GM12801 (cell line): Measurements from ENCODE around the gene KLHL25.

Experiments used
- CTCF ChIP-seq: IDR thresholded peaks from one replicate; pipeline ENCODE4 v1.5.1; 2011; ENCODE audit warnings: control low read depth; ENCODE audit not compliant: insufficient read length; ENCODE audit errors: extremely low read depth

The KLHL25 gene

DNA sequence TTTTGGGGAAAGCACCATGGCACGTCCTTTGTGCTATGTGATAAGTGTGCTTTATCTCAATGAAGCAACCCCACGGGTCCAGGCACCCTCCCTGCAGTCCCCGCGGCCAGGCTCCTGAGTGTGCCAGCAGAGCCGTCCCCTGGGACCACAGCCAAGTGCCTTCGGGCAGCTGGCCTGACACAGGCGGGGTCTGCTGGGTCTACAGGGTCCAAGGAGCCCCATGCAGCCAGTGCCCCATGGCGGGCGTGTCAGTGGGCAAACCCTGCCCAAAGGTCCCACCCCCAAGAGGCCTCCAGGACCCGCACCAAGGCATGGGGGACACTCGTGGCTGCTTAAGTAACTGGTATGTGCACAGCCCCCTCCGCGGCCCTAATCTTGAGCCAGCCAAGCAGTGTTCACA is 35.3 kb downstream of the KLHL25 start:
- TF ChIP-seq CTCF = no peak

DNA sequence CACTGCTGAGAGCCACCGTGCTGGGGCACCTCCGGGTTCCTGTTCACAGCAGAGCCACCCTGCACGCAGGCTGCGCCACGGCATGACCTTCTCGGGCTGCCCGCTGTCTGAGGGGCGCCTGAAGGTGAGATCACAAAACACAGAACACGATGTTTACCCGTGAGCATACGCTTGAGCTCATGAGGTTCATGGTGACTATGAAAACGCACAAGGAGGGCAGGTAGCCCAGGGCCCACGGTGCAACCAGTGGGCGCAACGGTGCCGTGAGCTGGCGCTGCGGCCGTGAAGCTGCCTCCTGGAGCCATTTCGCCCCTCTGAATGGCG is 36.1 kb downstream of the KLHL25 start:
- no peak for TF ChIP-seq CTCF

GRCh38 chr15:85757939-85758654 is 36.6 kb downstream of the KLHL25 start:
- no peak for TF ChIP-seq CTCF

- TF ChIP-seq CTCF = no peak
Observed at GRCh38 chr15:85757073-85757938, 37.4 kb downstream of the KLHL25 start.

DNA sequence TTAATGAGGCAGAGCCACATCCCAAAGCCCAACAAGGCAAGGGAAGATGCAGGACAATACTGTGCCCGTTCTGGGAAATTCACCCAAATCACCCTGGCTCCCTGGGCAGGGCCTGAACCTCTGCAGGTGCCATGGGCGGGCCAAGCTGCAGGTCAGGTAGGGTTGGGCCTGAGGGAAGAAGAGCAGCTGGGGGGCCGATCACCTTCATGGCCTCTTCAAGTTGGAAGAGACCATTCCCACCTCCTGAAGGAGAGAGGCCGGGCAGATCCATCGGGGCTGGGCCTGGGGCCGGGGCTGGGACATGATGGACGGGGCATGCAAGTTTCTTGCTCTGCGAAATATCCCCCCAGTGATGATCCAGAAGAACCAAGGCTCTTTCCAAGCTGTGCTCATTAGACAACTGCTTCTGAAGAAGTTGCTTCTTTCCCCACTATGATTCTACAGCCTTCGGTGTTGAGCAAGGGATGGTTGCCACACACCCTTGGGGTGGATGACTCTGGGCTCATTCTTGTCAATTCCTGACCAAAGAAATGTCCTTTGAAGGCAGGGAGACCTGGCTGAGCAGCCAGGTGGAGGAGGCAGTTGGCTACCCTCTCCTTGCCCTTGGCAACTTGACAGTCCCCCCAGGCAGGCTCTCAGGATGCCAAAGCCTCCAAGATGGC is 38.2 kb downstream of the KLHL25 start:
- no peak for TF ChIP-seq CTCF

DNA sequence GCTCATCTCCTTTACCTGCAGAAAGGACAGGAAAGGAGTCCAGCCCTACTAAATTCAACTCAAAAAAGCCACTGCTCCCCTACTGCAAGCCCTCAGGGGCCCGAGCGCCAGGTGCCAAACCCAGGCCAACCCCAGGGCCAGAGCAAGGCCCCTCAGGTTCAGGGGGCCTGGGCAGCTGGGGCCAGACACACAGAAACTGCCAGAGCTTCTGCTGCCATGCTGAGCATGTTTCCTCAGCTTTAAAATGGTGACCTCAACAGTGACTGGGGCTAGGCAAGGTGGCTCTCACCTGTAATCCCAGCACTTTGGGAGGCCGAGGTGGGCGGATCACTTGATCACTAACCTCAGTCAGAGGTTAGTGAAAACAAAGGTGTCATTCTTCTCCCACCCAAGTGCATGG is 38.8 kb downstream of the KLHL25 start:
- no peak for TF ChIP-seq CTCF

GRCh38 chr15:85755471-85755870 is 39.3 kb downstream of the KLHL25 start:
- no peak for TF ChIP-seq CTCF
